ENCODE measurements around the gene SASH1. TPM values are rescaled to one million over a fixed set of nuclear protein-coding genes. Genes with fewer than 3 reads are reported as not detected.

The SASH1 gene
- total RNA-seq, 1 experiment from 2014 or later, result 33.8 TPM

DNA sequence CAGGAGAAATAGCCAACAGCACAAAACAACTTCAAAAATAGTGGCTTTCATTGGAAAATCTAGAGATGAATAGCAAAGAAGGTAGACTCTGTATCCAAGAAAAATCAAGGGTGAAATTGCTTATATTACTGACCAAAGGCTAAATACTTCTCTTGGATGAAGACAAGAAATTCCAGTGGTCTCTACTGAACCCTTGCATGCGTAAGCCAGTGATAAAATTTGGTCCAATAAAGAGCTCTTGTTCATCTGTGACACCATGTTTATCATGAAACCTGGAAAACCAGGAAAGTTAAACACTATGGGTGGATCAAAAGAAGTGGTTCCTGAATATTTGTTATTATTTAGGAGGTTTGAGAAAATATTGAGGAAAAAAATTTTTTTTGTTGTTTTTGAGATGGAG is 25.6 kb upstream of the SASH1 start:
- Histone ChIP-seq H3K36me3 (no peaks in the 10 kb centered on the region), H3K9me3 (replicated peaks) (0 out of 2 replicates have a peak, but pooled peaks cover 2% of the 10 kb centered on the region), H3K4me1 (peaks cover 22% of the 10 kb centered on the region), H3K27me3 (no peaks in the 10 kb centered on the region), H3K4me3 (no peak overlapping the region), H3K27ac (no peak overlapping the region)
- no peak for DNase-seq

DNA sequence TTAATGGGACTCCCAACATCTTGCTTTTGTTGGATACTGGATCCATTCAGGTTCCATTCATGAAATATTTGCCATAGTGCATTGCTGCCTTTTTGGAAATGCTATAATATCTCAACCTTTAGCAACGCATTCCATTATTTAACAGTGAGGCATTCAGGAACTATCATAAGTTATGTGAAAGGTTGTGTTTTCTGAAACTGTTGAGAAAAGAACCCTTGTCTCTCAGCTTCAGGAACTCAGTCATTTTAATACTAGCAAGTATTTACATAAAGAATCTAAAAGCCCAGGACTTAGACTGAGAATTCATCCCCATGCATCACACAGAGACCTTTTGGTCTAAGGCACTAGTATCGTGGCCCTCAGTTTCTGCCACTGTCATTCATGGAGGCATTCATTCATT is 24.9 kb upstream of the SASH1 start:
- Histone ChIP-seq H3K36me3 (no peaks in the 10 kb centered on the region), H3K4me1 (peaks cover 15% of the 10 kb centered on the region), H3K9me3 (replicated peaks) (0 out of 2 replicates have a peak, but pooled peaks cover 2% of the 10 kb centered on the region), H3K27me3 (no peaks in the 10 kb centered on the region), H3K27ac (no peak overlapping the region), H3K4me3 (no peak overlapping the region)
- DNase-seq, result no peak

DNA sequence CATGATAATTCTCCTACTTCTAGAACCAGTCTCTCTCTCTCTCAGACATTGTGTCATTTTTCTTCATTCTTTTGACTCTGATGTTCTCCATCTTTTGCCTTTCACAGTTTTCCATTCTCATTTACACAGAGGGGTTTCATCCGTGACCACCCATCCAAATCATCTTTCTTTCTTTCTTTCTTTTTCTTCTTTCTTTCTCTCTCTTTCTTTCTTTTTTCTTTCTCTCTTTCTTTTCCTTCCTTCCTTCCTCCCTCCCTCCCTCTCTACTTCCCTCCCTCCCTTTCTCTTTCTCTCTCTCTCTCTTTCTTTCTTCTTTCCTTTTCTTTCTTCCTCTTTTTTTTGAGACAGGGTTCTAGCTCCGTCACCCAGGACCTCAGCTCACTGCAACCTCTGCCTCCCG is 19.9 kb upstream of the SASH1 start:
- no peaks in the 10 kb centered on the region for H3K36me3 ChIP-seq
- H3K9me3 ChIP-seq (replicated peaks), result 0 out of 2 replicates have a peak, but pooled peaks cover 2% of the 10 kb centered on the region
- H3K27me3 ChIP-seq, result no peaks in the 10 kb centered on the region
- DNase-seq, result no peak
- H3K27ac ChIP-seq, result no peak overlapping the region
- H3K4me3 ChIP-seq, result no peak overlapping the region
- H3K4me1 ChIP-seq, result no peaks in the 10 kb centered on the region

DNA sequence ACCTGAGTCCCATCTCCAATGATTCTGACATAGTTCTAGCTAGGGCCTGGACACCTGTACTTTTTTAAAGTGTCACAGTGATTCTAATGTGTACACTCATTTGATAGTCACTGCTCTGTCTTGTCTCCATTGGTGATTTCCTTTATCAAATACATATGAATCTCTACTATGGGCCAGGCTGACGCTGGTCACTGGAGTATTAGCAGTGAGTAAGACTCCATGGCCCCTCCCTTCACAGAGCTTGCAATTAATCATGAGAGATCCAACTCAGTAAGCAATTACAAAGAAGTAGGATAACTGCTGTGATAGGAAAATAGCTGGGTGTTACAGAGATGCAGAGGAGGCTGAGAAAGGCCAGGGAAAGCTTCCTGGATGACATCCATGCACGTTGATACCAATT is 19.3 kb upstream of the SASH1 start:
- H3K27me3 ChIP-seq, result no peaks in the 10 kb centered on the region
- H3K4me1 ChIP-seq, result no peaks in the 10 kb centered on the region

DNA sequence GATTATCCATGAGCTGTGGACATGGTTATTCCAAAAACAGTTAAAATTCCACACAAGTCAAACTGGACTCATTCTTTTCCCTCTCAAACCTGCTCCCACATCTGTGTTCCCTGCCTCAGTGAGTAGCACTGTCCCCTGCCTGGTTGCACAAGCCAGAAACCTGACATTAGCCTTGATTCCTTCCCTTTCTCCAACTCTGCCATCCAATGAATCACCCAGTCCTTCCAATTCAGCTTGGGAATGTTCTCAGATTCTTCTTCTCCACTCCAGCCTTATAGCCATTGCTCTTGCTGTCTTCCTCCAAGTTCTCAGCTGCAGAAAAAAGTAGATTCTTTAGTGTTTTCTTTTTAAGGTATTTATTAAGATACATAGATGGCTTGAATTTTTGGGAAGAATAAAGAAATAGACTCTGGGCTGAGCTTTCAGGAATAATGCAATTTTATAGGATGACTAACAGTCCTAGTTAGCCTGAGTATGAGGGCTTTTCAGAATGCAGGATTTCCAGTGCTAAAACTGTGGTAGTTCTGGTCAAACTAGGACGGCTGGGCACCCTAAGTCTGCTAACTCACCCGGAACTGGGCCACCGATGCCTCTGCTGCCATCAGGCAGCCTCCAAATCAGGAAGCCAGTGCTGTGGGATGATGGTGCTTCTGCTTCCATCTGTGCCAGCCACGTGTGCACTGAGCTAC is 18.2 kb upstream of the SASH1 start:
- no peak overlapping the region for H3K4me3 ChIP-seq
- H3K36me3 ChIP-seq, result no peaks in the 10 kb centered on the region
- no peaks in the 10 kb centered on the region for H3K27me3 ChIP-seq
- H3K9me3 ChIP-seq (replicated peaks), result 0 out of 2 replicates have a peak, but pooled peaks cover 2% of the 10 kb centered on the region
- no peak overlapping the region for H3K27ac ChIP-seq
- peaks cover 10% of the 10 kb centered on the region for H3K4me1 ChIP-seq
- DNase-seq, result no peak

More for the DNA sequence above, 19.3 kb upstream of the SASH1 start:
- Histone ChIP-seq H3K36me3 (no peaks in the 10 kb centered on the region), H3K9me3 (replicated peaks) (0 out of 2 replicates have a peak, but pooled peaks cover 2% of the 10 kb centered on the region), H3K27ac (no peak overlapping the region), H3K4me3 (no peak overlapping the region)
- DNase-seq, result no peak

DNA sequence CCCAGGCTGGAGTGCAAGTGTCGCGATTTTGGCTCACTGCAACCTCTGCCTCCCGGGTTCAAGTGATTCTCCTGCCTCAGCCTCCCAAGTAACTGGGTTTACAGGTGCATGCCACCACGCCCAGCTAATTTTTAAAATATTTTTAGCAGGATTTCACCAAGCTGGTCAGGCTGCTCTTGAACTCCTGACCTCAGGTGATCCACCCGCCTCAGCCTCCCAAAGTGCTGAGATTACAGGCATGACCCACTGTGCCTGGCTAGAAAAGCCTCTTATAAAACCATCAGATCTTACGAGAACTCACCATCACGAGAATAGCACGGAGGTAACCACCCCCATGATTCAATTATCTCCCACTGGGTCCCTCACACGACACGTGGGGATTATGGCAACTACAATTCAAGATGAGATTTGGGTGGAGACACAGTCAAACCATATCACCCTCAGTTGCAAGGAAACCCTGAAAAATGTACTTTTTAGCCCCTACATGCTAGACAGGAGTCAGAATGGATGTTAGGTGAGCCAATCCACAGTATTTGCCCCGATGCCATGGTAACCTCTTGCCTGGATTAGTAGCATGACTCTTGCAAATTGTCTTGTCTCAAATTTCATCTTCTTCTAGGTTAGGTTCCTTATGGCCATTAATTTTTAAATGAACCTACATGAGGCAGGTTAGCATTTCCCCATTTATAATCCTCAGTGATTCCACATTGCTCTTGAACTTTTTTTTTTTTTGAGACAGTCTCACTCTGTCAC is 17.1 kb upstream of the SASH1 start:
- peak in 1 of 2 experiments; percentile 32 for DNase-seq
- H3K27ac ChIP-seq, result no peak overlapping the region

DNA sequence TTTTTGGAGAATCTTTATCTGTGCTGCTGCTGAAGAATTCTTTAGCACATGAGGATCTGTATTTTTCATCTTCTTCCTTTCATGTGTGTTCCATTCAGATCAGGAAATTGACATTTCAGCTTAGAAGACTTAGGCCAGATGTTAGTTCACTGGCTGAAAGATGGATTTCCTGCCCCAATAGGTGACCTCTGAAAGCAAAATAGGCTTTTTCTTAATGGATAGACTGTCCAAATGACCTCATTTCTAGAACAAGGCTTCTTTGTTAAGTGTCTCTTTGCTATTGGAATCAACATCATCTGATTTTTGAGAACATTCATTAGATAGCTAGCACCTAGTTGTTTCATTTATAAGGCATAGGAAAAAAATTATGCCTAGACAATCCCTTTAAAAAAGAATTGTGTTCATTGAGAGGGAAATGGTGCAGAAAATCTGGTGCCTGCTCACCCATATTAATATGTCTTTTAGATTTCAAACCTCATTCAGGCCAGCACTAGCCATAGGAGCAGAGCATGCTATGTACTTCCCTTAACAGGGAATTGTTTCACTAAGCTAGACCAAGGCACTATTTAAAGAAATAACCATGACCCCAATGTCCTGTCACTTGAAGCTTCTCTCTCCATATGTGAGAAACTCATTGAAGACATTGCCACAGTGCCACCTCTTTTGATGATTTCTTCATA is 13.6 kb upstream of the SASH1 start:
- no peak overlapping the region for H3K4me3 ChIP-seq
- no peaks in the 10 kb centered on the region for H3K36me3 ChIP-seq
- H3K4me1 ChIP-seq, result peaks cover 10% of the 10 kb centered on the region
- DNase-seq, result peak in 1 of 2 experiments; percentile 60
- H3K27ac ChIP-seq, result 0 out of 2 replicates have a peak overlapping the region, but pooled peaks have one; percentile 6
- no peaks in the 10 kb centered on the region for H3K9me3 ChIP-seq (replicated peaks)
- H3K27me3 ChIP-seq, result no peaks in the 10 kb centered on the region

More for the DNA sequence above, 17.1 kb upstream of the SASH1 start:
- H3K4me3 ChIP-seq, result no peak overlapping the region
- H3K36me3 ChIP-seq, result no peaks in the 10 kb centered on the region
- no peaks in the 10 kb centered on the region for H3K9me3 ChIP-seq (replicated peaks)
- peaks cover 10% of the 10 kb centered on the region for H3K4me1 ChIP-seq
- H3K27me3 ChIP-seq, result no peaks in the 10 kb centered on the region

DNA sequence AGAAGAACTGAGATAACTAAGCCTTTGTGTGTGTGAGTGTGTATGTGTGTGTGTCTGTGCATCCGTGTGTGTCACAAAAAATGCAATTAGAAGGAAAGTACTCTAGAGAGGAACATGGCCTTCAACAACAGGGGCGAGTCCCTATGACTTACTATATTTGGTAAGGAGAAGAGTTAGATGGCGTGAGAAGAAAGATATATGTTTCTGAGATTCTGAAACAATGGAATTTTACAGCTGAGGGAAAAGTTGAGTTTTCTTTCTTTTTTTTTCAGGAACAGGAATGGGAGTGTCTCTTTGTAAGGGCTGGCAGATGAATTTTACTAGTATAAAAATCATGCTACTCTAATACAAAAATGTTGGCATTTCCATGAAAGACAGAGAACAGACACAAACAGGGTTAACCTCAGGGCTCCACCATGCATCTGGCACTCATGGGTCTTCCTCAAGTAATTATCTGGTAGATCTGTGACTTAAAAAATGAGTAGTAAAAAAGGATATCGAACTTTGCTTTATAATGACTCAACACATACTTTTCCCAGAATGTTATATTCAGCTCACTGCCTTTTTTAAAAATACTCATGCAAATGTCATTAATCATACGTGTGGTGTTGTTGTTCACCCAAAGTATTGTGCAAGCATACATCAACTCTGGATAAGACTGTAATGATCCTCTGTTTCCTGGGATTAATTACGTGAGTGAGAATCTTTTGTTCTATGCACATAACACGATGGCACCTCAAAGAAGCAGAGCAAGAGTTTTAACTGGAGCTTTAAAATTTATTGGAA is 12.8 kb upstream of the SASH1 start:
- H3K27ac ChIP-seq, result 0 out of 2 replicates have a peak overlapping the region, but pooled peaks have one; percentile 6
- DNase-seq, result no peak

DNA sequence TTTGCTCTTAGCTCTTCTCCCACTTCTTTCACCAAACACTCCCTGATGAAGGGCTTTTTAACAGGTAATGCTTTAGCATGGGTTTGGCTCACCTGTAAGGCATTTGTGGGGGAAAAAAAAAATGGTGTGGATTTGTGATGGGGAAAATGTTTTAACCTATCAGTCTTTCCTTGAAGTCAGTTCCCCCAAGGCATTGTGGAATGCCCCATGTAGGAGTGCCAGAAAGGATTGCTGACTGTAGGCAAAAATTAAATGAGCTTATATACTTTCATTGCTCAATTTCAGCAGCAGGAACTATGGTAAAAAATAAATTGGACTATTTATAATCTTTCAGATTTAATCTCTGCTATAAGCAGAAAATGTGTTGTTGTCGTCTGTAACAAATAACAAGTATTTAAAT is 10.6 kb upstream of the SASH1 start:
- no peak for DNase-seq
- Histone ChIP-seq H3K27ac (no peak overlapping the region), H3K4me1 (peaks cover 10% of the 10 kb centered on the region), H3K9me3 (replicated peaks) (no peaks in the 10 kb centered on the region), H3K4me3 (no peak overlapping the region), H3K27me3 (no peaks in the 10 kb centered on the region), H3K36me3 (no peaks in the 10 kb centered on the region)

More for the DNA sequence above, 12.8 kb upstream of the SASH1 start:
- Histone ChIP-seq H3K4me3 (no peak overlapping the region), H3K36me3 (no peaks in the 10 kb centered on the region), H3K27me3 (no peaks in the 10 kb centered on the region), H3K4me1 (peaks cover 10% of the 10 kb centered on the region), H3K9me3 (replicated peaks) (no peaks in the 10 kb centered on the region)

DNA sequence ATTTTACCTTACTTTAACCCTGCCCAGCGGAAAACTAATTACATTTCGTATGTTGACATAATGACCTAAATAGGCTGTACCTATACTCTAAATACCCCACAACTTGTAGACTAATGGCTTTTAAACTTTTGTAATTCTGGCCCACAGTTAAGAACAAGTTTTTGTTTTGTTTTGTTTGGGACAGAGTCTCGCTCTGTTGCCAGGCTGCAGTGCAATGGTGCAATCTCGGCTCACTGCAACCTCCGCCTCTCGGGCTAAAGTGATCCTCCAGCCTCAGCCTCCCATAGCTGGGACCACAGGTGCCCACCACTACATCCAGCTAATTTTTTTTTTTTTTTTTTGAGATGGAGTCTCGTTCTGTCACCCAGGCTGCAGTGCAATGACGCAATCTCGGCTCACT is 5.7 kb upstream of the SASH1 start:
- no peaks in the 10 kb centered on the region for H3K4me1 ChIP-seq
- no peak overlapping the region for H3K4me3 ChIP-seq
- no peak for DNase-seq
- no peaks in the 10 kb centered on the region for H3K27me3 ChIP-seq
- no peaks in the 10 kb centered on the region for H3K36me3 ChIP-seq
- no peaks in the 10 kb centered on the region for H3K9me3 ChIP-seq (replicated peaks)
- H3K27ac ChIP-seq, result no peak overlapping the region

DNA sequence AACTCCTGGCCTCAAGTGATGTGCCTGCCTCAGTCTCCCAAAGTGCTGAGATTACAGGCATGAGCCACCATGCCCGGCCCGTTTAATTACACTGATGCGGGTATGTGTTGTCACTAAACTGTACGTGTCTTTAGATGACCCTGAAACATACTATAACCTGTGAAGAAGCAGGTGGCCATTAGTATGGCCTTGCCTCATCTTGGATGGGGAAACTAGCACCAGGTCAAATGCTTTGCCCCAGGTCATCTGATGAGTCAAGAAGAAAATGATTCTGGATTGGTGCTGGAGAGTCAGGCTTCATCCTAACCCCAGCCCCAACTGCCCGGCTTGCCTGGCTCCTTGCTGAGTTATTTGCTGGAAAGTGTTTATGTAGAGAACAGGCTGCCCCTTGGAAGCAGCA is 2.9 kb upstream of the SASH1 start:
- Histone ChIP-seq H3K27ac (no peak overlapping the region), H3K27me3 (no peaks in the 10 kb centered on the region), H3K9me3 (replicated peaks) (no peaks in the 10 kb centered on the region), H3K4me1 (peaks cover 6% of the 10 kb centered on the region; the same call in 1 of the 2 replicates), H3K4me3 (no peak overlapping the region), H3K36me3 (no peaks in the 10 kb centered on the region)
- no peak for DNase-seq

DNA sequence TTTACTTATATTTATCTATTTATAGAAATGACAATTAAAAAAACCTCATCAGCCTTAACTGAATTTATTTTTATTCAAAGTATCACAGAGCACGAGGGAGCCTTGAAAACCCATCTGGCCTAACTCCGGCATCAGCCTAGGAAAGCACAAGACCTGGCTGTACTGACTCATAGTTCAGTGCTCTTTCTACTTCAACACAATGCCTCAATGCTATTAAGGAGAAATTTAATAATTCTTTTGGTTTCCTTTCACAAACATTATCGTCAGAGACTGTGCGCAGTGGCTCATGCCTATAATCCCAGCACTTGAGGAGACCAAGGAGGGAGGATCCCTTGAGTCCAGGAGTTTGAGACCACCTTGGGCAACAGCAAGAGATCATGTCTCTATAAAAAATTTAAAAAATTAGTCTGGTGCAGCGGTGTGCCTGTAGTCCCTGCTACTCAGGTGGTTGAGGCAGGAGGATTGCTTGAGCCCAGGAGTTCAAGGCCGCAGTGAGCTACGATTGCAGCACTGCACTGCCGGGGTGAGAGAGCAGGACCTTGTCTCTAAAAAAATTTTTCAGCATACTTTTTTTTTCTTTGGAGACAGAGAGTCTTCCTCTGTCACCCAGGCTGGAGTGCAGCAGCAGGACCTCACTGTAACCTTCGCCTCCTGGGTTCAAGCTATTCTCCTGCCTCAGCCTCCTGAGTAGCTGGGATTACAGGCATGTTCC is 1.9 kb upstream of the SASH1 start:
- Histone ChIP-seq H3K9me3 (replicated peaks) (no peaks in the 10 kb centered on the region), H3K27me3 (no peaks in the 10 kb centered on the region), H3K27ac (no peak overlapping the region), H3K4me1 (peaks cover 6% of the 10 kb centered on the region; the same call in 1 of the 2 replicates), H3K4me3 (no peak overlapping the region), H3K36me3 (no peaks in the 10 kb centered on the region)
- no peak for DNase-seq

DNA sequence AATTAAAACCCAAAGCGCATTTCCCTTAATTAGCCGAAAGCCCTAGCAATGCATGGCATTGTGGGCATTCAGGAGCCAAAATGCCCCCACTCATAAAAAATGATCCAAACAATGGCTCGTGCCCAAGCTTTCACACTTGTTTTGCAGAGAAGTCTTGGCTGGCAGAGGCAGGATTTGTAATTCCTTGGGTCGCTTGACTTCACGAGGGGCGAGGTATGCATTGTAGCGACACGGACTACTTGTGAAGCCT is 613 bp upstream of the SASH1 start:
- H3K4me1 ChIP-seq, result peaks cover 6% of the 10 kb centered on the region; the same call in 1 of the 2 replicates
- no peak for DNase-seq
- no peaks in the 10 kb centered on the region for H3K27me3 ChIP-seq
- H3K27ac ChIP-seq, result peak overlapping the region; percentile 85
- no peaks in the 10 kb centered on the region for H3K36me3 ChIP-seq
- H3K9me3 ChIP-seq (replicated peaks), result no peaks in the 10 kb centered on the region
- peak overlapping the region; percentile 71 for H3K4me3 ChIP-seq
